OCI-LY3 (cell line): ENCODE results near the gene RBFOX1.

ENCODE experiments used
- CTCF ChIP-seq: fragments of 200-600, 300-600 bp; sonication (generic); IDR thresholded peaks from 2 replicates; pipeline ENCODE4 v1.5.1; 2014; ENCODE audit warnings: antibody characterized with exemption, low read length, low read depth
- EZH2phosphoT487 ChIP-seq: fragments of 200-600 bp; shearing (Covaris generic); IDR thresholded peaks from 2 replicates; pipeline ENCODE4 v1.6.1; 2018; ENCODE audit warnings: antibody characterized with exemption, mixed run types, low read depth

- TF ChIP-seq CTCF: no peak
- no peak for TF ChIP-seq EZH2phosphoT487
Measured at GRCh38 chr16:7675628-7676027, 343.0 kb downstream of the RBFOX1 start.
